GM19193 (cell line): Measurements from ENCODE around the gene RPS6KA2.

Source experiments
- POLR2A ChIP-seq: IDR thresholded peaks from 4 replicates; pipeline ENCODE4 v1.6.1; 2011; ENCODE audit not compliant: insufficient read depth, insufficient read length; ENCODE audit errors: extremely low read depth

The RPS6KA2 gene

DNA sequence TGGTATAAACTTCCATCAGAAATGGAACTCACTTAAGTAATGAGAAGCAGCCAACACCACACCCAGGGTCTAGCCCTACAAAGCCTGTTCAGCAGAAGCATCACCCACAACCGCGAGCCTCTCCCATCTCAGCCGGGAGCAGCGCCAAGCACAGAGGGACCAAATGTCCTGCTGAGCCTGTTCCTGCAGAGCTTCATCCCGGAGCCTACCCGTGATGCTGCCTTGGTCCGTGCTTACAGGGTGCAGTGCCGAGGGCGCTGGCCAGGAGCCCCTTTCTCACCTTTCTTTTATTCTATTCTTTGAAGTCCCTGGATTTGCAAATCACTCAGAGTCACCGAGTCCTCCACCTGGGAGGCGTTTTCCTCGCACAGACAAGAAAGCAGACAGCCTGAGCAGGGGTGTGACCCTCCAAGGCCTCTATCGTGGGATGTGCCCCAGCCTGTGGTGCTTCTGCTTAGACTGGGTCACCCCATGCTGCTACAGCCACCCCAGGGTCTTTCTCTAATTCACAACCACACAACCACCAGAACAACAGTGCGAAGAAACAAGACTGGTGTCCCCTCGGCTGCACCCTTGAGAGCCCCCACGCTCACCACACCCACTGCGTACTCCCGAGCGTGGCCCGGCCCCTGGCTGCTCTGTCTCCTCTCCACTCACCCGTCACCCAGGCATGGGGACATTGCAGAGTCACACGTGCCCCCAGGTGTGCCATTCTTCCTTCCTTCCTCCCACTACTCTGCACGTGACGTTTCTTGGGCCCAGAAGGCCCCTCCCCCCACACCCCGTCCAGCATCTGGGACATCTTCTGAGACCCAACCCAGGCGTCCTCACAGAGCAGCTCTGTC lies 152.1 kb downstream of the RPS6KA2 start:
- TF ChIP-seq POLR2A, result no peak

DNA sequence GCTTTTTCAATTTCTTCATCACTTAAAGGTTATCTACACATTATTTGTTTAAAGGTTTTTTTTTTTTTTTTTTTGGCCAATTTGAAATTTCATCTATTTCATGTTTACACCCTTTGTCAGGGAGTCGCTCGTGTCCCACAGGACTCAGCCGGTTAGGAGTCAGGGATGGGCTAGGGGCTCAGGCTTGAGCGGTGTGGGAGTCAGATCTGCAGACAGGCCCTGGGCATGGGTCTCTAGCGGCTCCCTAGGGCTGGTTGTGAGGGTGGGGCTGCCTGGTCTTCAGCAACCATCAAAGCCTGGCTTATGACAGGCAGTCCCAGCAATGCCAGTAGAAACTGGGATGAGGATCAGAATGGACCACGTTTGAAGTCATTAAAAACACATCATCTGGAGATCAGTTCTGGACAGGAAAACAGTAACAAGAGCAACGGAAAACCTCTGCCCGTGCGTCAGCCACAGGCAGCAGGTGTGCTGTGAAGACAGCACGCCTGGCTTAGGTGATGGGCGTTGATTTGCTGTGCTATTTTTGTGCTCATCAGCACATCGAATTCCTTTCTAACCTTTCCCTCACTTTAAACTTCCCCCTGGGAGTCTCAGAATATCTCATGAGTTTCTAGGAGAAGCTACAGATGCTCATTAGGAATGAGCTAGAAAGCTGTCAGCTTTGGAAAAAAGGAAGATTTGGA lies 153.0 kb downstream of the RPS6KA2 start:
- no peak for TF ChIP-seq POLR2A

GRCh38 chr6:166472636-166473035 lies 154.4 kb downstream of the RPS6KA2 start:
- no peak for TF ChIP-seq POLR2A

DNA sequence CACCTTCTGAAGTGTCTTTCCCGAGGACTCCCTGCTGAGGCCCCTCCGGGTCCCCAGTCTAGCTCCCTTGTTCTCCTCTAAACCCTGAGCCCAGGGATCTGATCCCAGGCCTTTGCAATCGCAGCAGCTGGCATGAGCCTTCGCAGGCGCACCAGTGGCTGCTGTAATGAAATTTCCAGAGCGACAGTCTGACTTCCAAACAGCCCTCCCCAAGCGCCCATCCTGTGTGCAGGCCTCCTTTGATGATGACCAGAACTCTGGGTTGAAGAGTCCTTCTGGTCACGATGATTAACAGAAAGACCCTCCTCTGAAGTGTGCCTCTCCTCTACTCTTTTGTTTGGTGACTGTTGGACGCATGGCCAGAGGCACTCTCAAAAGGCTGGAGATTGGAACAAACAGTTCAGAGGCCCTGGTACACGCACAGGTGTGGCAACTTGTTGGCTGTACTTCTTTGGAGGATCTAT lies 155.2 kb downstream of the RPS6KA2 start:
- TF ChIP-seq POLR2A, result no peak

GRCh38 chr6:166470863-166471410 lies 156.1 kb downstream of the RPS6KA2 start:
- no peak for TF ChIP-seq POLR2A

DNA sequence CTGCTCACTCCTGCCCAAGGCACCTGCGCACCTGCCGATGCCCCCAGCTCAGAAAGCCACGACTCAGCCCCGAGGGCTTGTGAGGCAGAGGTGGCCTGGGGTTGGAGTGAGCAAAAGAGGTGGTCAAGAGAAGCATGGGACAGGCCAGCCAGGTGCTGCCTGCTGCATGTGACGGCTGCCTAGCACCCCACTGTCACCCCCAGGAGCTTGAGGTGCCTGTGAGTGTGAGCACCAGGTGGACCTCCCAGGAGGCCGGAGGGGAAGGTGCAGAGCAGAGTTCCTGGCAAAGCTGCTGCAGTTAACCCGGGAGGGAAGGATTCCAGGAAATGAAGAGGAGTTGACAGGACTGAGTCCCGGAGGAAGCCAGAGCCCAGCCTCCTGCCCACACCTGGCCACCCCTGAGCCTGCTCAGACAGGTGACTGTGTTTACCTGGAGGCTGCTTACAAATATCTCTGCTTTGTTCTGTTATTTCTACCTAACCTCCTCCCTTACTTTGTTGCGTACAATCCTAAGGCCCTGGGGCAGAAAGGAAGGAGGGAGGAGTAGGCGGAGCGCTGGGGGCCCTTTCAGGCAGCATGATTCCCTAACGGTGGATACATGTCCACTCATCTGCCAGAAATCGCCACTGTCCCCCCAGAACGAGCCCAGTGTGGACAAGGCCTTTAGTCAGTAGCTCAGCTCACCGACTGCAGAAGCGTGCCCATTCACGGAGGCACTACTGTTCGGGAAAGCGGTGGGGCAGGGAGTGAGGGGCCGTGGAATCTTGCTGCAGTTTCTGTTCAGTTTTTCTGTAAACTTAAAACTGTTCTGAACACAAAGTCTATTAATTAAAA lies 156.8 kb downstream of the RPS6KA2 start:
- no peak for TF ChIP-seq POLR2A

DNA sequence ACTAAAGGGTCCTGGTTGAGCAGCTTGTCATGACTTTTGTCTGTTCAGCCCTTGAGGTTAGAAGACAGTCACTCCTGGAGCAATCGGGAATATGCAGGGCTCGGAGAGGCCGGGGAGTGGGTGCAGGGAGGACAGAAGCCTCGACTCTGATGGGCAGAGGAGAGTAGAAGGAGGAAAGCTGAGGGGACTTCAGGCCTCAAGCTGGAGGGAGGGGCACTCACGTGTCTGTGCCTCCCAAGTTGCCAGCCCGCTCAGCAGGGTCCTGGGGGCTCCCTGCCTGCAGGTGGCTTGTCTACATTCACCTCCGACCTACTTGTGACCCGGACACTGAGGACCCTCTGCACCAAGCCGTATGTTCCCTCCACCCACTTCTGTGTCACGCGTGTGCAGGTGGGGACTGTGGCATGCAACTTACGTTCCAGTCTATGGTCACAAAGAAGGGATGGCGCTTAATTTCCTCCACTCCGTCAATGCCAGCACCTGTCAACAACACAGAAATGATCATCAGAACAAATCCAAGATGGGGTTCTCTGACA lies 157.6 kb downstream of the RPS6KA2 start:
- TF ChIP-seq POLR2A, result no peak

GRCh38 chr6:166467436-166468000 lies 159.5 kb downstream of the RPS6KA2 start:
- TF ChIP-seq POLR2A, result no peak

GRCh38 chr6:166466178-166467122 lies 160.6 kb downstream of the RPS6KA2 start:
- no peak for TF ChIP-seq POLR2A

DNA sequence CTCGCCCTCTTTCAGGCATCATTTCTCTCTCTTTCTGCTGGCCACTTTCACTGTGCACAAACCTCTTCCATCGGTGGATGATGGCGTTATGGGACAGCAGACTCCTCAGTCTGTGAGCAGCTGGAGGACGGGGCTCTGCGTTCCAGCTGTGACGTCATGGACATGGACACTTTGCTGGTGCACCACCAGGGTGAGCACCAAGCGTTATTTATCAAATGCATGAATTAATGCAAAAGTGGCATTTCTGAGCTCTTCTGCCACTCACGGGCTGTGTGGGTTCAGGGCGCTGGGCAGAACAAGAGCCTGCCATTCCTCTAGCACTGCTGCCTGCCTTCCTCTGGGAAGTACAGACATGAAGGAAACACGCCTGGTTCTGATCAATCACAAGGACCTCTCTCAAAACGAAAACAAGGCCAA lies 161.4 kb downstream of the RPS6KA2 start:
- no peak for TF ChIP-seq POLR2A

- no peak for TF ChIP-seq POLR2A
Observed at GRCh38 chr6:166465003-166465399, 162.1 kb downstream of the RPS6KA2 start.

DNA sequence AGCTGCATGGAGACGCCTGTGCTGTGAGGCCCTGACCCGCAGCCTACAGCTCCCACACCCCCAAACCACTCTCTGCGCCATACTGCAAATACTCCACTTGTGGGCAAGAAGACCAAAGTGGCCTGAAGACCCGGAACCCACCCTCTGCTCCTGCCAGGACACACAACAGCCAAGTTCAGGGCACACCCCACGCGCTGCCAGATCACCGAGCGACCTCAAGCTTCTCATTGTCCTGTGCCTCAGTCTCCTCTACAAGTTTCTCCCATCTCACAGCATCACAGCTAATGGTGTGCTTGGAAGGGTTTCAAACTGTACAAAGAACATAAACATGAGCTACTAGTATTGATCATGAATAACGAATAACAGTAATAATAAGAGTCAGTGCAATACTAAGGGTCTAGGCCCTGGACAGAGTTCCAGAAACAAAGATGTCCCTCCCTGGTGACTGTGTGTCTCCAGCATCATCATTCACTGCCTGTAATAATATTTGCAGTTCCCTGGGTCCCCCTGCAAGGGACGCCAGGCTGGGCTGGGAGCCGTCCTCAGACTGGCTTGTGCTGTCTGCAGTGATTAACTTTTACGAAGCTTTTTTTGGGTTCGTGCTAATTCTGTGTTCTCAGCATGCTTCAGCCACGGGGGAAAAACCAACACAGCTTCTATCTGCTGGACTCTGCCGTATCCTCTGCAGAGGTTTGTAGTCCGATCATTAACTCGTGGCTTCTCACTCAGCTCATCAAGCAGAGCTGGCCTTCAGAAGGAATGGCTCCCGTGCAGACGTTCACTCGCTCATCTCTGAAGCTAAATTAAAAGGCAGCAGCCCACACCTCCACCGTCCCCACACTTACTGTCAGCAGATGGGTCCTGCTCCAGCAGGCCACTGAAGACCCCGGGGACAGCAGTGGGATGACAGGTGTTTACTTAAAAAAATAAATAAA lies 162.7 kb downstream of the RPS6KA2 start:
- no peak for TF ChIP-seq POLR2A
